ENCODE measurements around the gene BCAS3. TPM values are rescaled to one million over a fixed set of nuclear protein-coding genes. Genes with fewer than 3 reads are reported as not detected.
A peak's percentile ranks its signal among the peaks of the same experiment; 100 is the strongest.

The BCAS3 gene
- total RNA-seq, 1 experiment from 2014 or later: 4.2 TPM

GRCh38 chr17:61155590-61156237, 478.1 kb downstream of the BCAS3 start:
- DNase-seq (ENCODE audit: low read depth): no peak

- DNase-seq (ENCODE audit: low read depth): peak; percentile 35
Measured at GRCh38 chr17:61157246-61157886, 479.7 kb downstream of the BCAS3 start.

- no peak for DNase-seq (ENCODE audit: low read depth)
Measured at GRCh38 chr17:61158376-61158775, 480.7 kb downstream of the BCAS3 start.

- peak; percentile 2 for DNase-seq (ENCODE audit: low read depth)
Measured at GRCh38 chr17:61159221-61159814, 481.7 kb downstream of the BCAS3 start.

- no peak for DNase-seq (ENCODE audit: low read depth)
Measured at GRCh38 chr17:61160204-61160603, 482.6 kb downstream of the BCAS3 start.

- no peak for DNase-seq (ENCODE audit: low read depth)
Measured at GRCh38 chr17:61160789-61161445, 483.3 kb downstream of the BCAS3 start.

GRCh38 chr17:61161615-61162134, 484.0 kb downstream of the BCAS3 start:
- no peak for DNase-seq (ENCODE audit: low read depth)

GRCh38 chr17:61164517-61164916, 486.9 kb downstream of the BCAS3 start:
- no peak for DNase-seq (ENCODE audit: low read depth)

GRCh38 chr17:61167075-61167474, 489.4 kb downstream of the BCAS3 start:
- DNase-seq (ENCODE audit: low read depth): no peak

GRCh38 chr17:61168506-61168905, 490.9 kb downstream of the BCAS3 start:
- DNase-seq (ENCODE audit: low read depth): no peak

- no peak for DNase-seq (ENCODE audit: low read depth)
Measured at GRCh38 chr17:61174310-61174709, 496.7 kb downstream of the BCAS3 start.

GRCh38 chr17:61175298-61176142, 497.9 kb downstream of the BCAS3 start:
- no peak for DNase-seq (ENCODE audit: low read depth)

GRCh38 chr17:61177351-61177750, 499.7 kb downstream of the BCAS3 start:
- no peak for DNase-seq (ENCODE audit: low read depth)

GRCh38 chr17:61178284-61178683, 500.6 kb downstream of the BCAS3 start:
- DNase-seq (ENCODE audit: low read depth): no peak

GRCh38 chr17:61179380-61179806, 501.7 kb downstream of the BCAS3 start:
- DNase-seq (ENCODE audit: low read depth): no peak

- DNase-seq (ENCODE audit: low read depth): no peak
Measured at GRCh38 chr17:61183793-61184192, 506.1 kb downstream of the BCAS3 start.

- DNase-seq (ENCODE audit: low read depth): no peak
Measured at GRCh38 chr17:61185385-61185784, 507.7 kb downstream of the BCAS3 start.

GRCh38 chr17:61187038-61187437, 509.4 kb downstream of the BCAS3 start:
- no peak for DNase-seq (ENCODE audit: low read depth)

- DNase-seq (ENCODE audit: low read depth): no peak
Measured at GRCh38 chr17:61188081-61188480, 510.4 kb downstream of the BCAS3 start.

- DNase-seq (ENCODE audit: low read depth): no peak
Measured at GRCh38 chr17:61189968-61190367, 512.3 kb downstream of the BCAS3 start.

GRCh38 chr17:61196302-61196704, 518.7 kb downstream of the BCAS3 start:
- no peak for DNase-seq (ENCODE audit: low read depth)

Data from Daoy (cell line).